Small intestine (tissue), 7 donors: ENCODE measurements around the gene GOLPH3L. TPM values are rescaled to one million over a fixed set of nuclear protein-coding genes. Genes with fewer than 3 reads are reported as not detected.
"Not testable (repeated sequence)": the region's sequence is repeated elsewhere in the genome, so short reads cannot be mapped to it uniquely, and the experiment has no call there.

ENCODE experiments used
- DNase-seq, 2 donors: peaks; one replicate each; pipeline versions ENCODE4 v3.0.0 to v3.0.0-alpha.2; 2013
- FAIRE-seq: peaks from 2 replicates; lab custom pipeline; 2012; peaks lifted over from hg19 to GRCh38; lab: Jason Lieb, UNC
- H3K27ac ChIP-seq, 3 donors: one replicate each; pipeline ENCODE4 v1.5.1; 2013; ENCODE audit warnings: low read length in 2 of 3, mild to moderate bottlenecking in 2 of 3, control low read depth in 1 of 3, inconsistent platforms in 1 of 3, low read depth in 1 of 3, moderate library complexity in 1 of 3
- H3K27me3 ChIP-seq, 3 donors: one replicate each; pipeline ENCODE4 v1.6.1; 2013; ENCODE audit warnings: low read length in 3 of 3, inconsistent platforms in 1 of 3; ENCODE audit not compliant: control insufficient read depth in 3 of 3, insufficient read depth in 3 of 3
- H3K36me3 ChIP-seq, 3 donors: one replicate each; pipeline ENCODE4 v1.6.1; 2013; ENCODE audit warnings: low read length in 3 of 3, inconsistent platforms in 1 of 3, low read depth in 1 of 3, mild to moderate bottlenecking in 1 of 3, moderate library complexity in 1 of 3; ENCODE audit not compliant: control insufficient read depth in 3 of 3, insufficient read depth in 2 of 3
- H3K4me1 ChIP-seq, 3 donors: one replicate each; pipeline ENCODE4 v1.6.1; 2013; ENCODE audit warnings: low read length in 2 of 3, inconsistent platforms in 1 of 3, low read depth in 1 of 3, mild to moderate bottlenecking in 1 of 3, moderate library complexity in 1 of 3; ENCODE audit not compliant: control insufficient read depth in 3 of 3, insufficient read depth in 2 of 3
- H3K4me3 ChIP-seq, 3 donors: one replicate each; pipeline ENCODE4 v1.5.1; 2013; ENCODE audit warnings: low read length in 3 of 3, control low read depth in 1 of 3, inconsistent platforms in 1 of 3, low read depth in 1 of 3, mild to moderate bottlenecking in 1 of 3, moderate library complexity in 1 of 3
- H3K9me3 ChIP-seq, 2 donors: one replicate each; pipeline ENCODE4 v1.6.1; 2013; ENCODE audit warnings: low read depth in 1 of 2, low read length in 1 of 2; ENCODE audit not compliant: control insufficient read depth in 2 of 2, insufficient read depth in 1 of 2
- WGBS, 3 donors: extraction: QIAGEN DNeasy Blood & Tissue Kit; methylation state at CpG; one replicate each; pipeline ENCODE4 v1.1.7; 2013; 5-methylcytosine and 5-hydroxymethylcytosine counted together
- polyA plus RNA-seq, 4 donors: library from polyadenylated mRNA; stranded (reverse) in 3 of 4; unstranded in 1 of 4; fragments of 200-250 nt in 3 of 4; fragments of 120-200 nt in 1 of 4; gene quantifications; one replicate each; pipeline versions ENCODE4 v1.2.1 to v1.2.3, GENCODE V29; 2013
- donor health status: healthy with polysubstance abuse.
- donor health status: control.
- donor health status: control.
- donor health status: Bipolar disorder and iron deficiency.
- donor health status: healthy.

The GOLPH3L gene
- polyA plus RNA-seq, 4 donors = 15.4 to 43.1 (median 22.6) TPM

GRCh38 chr1:150605451-150605731 lies 91.6 kb downstream of the GOLPH3L start:
- H3K4me3 ChIP-seq, H3K9me3 ChIP-seq, DNase-seq, FAIRE-seq, H3K27me3 ChIP-seq: not testable (repeated sequence)
- WGBS, 3 donors = 95 to 97% (median 96%) methylated on average over 3 of the region's 3 CpGs
- Histone ChIP-seq H3K36me3 (peaks cover 0 to 24% (median 0%) of the 10 kb centered on the region in 3 donors), H3K4me1 (peaks cover 2 to 14% (median 5%) of the 10 kb centered on the region in 3 donors), H3K27ac (peak overlapping the region in 1 of 3 donors; percentile 97)

DNA sequence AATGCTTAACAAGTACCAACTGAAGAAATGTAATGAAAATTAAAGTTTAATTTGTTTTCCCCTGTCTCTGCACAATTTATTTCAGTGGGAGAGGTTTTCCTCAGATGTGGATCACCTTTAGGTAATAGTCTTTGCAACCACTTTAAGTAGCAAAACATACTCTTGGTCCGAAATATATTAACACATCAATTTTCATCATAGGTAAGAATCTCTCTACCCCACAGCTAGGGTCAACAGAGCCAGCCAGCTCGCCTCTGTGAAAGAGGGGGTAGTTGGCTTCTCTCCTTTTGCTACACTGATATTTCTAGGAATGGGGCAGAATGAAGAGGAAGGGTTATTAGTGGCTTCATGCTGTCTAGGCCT lies 92.7 kb downstream of the GOLPH3L start:
- 95 to 100% (median 96%) methylated on average over 2 of the region's 2 CpGs for WGBS, 3 donors
- FAIRE-seq = no peak
- Histone ChIP-seq H3K9me3 (no peaks in the 10 kb centered on the region), H3K36me3 (peaks cover 0 to 28% (median 0%) of the 10 kb centered on the region in 3 donors), H3K27ac (peak overlapping the region; percentile 28 to 97 (median 74)), H3K27me3 (no peaks in the 10 kb centered on the region), H3K4me1 (peaks cover 2 to 14% (median 5%) of the 10 kb centered on the region in 3 donors), H3K4me3 (no peak overlapping the region)
- no peak for DNase-seq

- no peak for DNase-seq
- peaks cover 2 to 14% (median 5%) of the 10 kb centered on the region in 3 donors for H3K4me1 ChIP-seq
- no peak overlapping the region for H3K27ac ChIP-seq
Observed at GRCh38 chr1:150603711-150604110, 93.2 kb downstream of the GOLPH3L start.

GRCh38 chr1:150602372-150602771 lies 94.6 kb downstream of the GOLPH3L start:
- H3K9me3 ChIP-seq, H3K27me3 ChIP-seq, H3K27ac ChIP-seq, FAIRE-seq, H3K4me3 ChIP-seq, DNase-seq: not testable (repeated sequence)
- Histone ChIP-seq H3K36me3 (peaks cover 0 to 17% (median 0%) of the 10 kb centered on the region in 3 donors), H3K4me1 (peaks cover 2 to 14% (median 5%) of the 10 kb centered on the region in 3 donors)
- WGBS, 3 donors = 91 to 94% (median 93%) methylated on average over 11 to 12 of the region's 12 CpGs

More at GRCh38 chr1:150603711-150604110, 93.2 kb downstream of the GOLPH3L start:
- Histone ChIP-seq H3K4me3 (no peak overlapping the region), H3K9me3 (no peaks in the 10 kb centered on the region), H3K36me3 (peaks cover 0 to 24% (median 0%) of the 10 kb centered on the region in 3 donors), H3K27me3 (no peaks in the 10 kb centered on the region)
- no peak for FAIRE-seq
- 90 to 93% (median 93%) methylated on average over 3 of the region's 3 CpGs for WGBS, 3 donors

- no peak for DNase-seq
- H3K4me1 ChIP-seq = peaks cover 2 to 10% (median 9%) of the 10 kb centered on the region in 3 donors
- no peaks in the 10 kb centered on the region for H3K27me3 ChIP-seq
- H3K4me3 ChIP-seq = no peak overlapping the region
- no peak for FAIRE-seq
- peaks cover 0 to 15% (median 0%) of the 10 kb centered on the region in 3 donors for H3K36me3 ChIP-seq
- H3K27ac ChIP-seq = no peak overlapping the region
- no peaks in the 10 kb centered on the region for H3K9me3 ChIP-seq
Observed at GRCh38 chr1:150601540-150601939, 95.4 kb downstream of the GOLPH3L start.

DNA sequence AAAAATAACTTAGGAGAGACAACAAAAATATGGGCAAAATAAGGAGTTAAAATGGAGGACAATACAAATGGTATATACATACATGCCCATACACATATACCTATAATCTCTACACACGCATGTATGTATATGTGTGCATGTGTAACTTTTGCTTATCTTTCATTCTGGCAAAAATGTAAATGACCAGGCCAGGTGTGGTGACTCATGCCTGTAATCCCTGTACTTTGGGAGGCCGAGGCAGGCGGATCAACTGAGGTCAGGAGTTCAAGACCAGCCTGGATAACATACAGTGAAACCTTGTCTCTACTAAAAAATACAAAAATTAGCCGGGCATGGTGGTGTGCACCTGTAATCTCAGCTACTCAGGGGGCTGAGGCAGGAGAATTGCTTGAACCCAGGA lies 98.6 kb downstream of the GOLPH3L start:
- H3K27ac ChIP-seq, H3K27me3 ChIP-seq, H3K9me3 ChIP-seq, DNase-seq, FAIRE-seq, H3K4me3 ChIP-seq: not testable (repeated sequence)
- H3K36me3 ChIP-seq = peaks cover 0 to 15% (median 0%) of the 10 kb centered on the region in 3 donors
- peaks cover 0 to 11% (median 0%) of the 10 kb centered on the region in 3 donors for H3K4me1 ChIP-seq
- WGBS, 3 donors = 57 to 88% (median 70%) methylated on average over 4 of the region's 4 CpGs

DNA sequence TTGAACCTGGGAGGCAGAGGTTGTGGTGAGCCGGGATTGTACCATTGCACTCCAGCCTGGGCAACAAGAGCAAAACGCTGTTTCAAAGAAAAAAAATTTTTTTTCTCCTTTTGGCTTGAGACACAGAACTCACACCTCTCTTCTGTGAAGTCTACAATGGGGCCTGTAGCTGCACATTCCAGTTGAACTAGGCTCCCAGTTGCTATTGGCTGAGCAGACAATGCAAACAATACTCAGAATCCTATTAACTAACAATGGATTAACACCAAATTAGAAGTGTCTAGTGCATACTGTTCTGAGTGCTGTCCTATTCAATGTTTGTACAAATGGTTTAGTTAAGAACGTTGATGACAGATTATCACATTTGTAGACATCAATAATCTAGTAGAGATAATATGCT lies 100.0 kb downstream of the GOLPH3L start:
- H3K9me3 ChIP-seq = no peaks in the 10 kb centered on the region
- WGBS, 3 donors = 51 to 69% (median 68%) methylated on average over 3 of the region's 3 CpGs
- FAIRE-seq (no peak), DNase-seq (peak in 1 of 2 donors; percentile 37)
- no peak overlapping the region for H3K4me3 ChIP-seq
- peak overlapping the region in 2 of 3 donors; percentile 14 to 62 for H3K27ac ChIP-seq
- no peaks in the 10 kb centered on the region for H3K27me3 ChIP-seq
- H3K36me3 ChIP-seq = peaks cover 0 to 12% (median 0%) of the 10 kb centered on the region in 3 donors
- H3K4me1 ChIP-seq = peaks cover 0 to 11% (median 0%) of the 10 kb centered on the region in 3 donors
